HUES64 (cell line): ENCODE measurements around the gene PTPRN2.

Source experiments
- H3K27ac ChIP-seq: 2 replicates; pipeline ENCODE4 v1.7.0; 2013; ENCODE audit warnings: low read depth, low read length, inconsistent platforms
- H3K27me3 ChIP-seq: 2 replicates; pipeline ENCODE4 v1.6.1; 2013; ENCODE audit warnings: mild to moderate bottlenecking, low read length; ENCODE audit not compliant: insufficient read depth
- H3K36me3 ChIP-seq: 2 replicates; pipeline ENCODE4 v1.6.1; 2013; ENCODE audit warnings: mild to moderate bottlenecking, low read length; ENCODE audit not compliant: insufficient read depth
- H3K4me1 ChIP-seq: 2 replicates; pipeline ENCODE4 v1.6.1; 2013; ENCODE audit warnings: mild to moderate bottlenecking, low read length, moderate library complexity; ENCODE audit not compliant: insufficient read depth
- H3K4me3 ChIP-seq: 2 replicates; pipeline ENCODE4 v1.5.1; 2013; ENCODE audit warnings: mild to moderate bottlenecking, low read length, moderate library complexity
- H3K9ac ChIP-seq: 2 replicates; pipeline ENCODE4 v1.6.1; 2013; ENCODE audit warnings: mild to moderate bottlenecking, low read depth, low read length
- H3K9me3 ChIP-seq: 2 replicates; pipeline ENCODE4 v1.6.1; 2013; ENCODE audit warnings: low read depth, low read length; ENCODE audit not compliant: insufficient read depth
- WGBS: fragments of 150-250, 120-280 bp; methylation state at CpG from one replicate; pipeline ENCODE4 v1.1.7; 2013; ENCODE audit warnings: missing lambda C conversion rate; 5-methylcytosine and 5-hydroxymethylcytosine counted together

PTPRN2 gene

DNA sequence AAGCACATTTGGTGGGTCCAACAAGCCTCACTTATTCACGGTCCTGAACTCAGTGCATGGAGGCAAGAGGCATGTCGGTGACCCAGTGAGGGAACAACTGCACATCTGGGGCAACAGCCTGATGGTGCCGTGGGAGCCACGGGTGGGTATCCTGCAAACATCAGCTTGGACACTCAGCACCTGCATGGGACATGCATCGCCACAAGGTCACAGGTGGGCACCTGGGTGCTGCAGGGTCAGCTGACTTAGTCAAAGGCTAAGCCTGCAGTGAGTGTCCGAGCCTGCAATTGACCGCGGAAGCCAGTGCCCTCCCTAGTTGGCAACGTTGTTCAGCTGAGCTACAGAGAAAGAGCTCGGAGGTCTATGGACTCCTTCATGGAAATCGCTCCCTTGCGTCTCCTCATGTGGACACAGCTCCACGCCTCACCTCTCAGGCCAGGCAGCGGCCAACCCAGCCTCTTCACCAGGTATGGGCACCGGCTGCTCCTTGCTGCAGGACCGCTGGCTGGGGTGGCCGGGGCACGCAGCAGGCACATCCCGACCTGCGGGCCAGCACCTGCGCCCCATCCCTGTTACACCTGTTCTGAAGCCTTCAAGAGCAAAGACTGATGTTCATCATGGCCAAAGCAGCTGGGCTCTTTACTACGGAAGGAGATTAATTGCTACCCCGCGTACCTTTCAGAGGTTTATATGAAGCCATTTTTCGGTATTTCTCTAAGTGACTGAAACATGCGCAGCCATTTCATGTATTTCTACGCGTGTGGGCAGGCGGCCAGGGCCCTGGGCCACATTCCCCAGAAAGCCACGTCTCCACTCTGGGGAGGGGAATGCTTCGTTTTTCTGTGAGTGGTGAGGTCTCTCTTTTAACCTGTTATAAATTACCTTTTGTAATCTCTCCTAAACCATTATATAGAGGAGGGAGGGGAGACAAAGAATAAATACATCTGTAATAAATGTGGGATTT is 870.1 kb downstream of the PTPRN2 start:
- H3K9me3 ChIP-seq: peaks cover 92% of the 10 kb centered on the region
- 89% methylated on average over 30 of the region's 31 CpGs for WGBS
- no peaks in the 10 kb centered on the region for H3K27me3 ChIP-seq

DNA sequence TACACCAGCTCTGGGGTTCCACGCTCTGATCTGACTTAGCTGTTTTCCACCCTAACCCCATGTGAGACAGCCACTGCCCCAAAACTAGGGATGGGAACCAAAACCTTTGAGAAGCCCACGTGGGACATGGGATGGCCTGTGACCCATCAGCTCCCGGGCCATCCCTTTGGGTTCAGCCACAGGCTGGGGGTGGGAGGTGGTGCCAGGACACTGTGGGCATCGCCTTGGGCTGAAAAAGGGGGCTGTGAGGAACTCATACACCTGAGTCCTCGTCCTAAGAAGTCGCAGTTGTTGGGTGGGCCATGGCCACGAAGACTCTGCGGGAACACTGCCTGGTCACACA is 871.7 kb downstream of the PTPRN2 start:
- Histone ChIP-seq H3K36me3 (no peaks in the 10 kb centered on the region), H3K27ac (no peak overlapping the region), H3K27me3 (no peaks in the 10 kb centered on the region), H3K9ac (no peak overlapping the region), H3K4me1 (no peaks in the 10 kb centered on the region), H3K9me3 (peaks cover 83% of the 10 kb centered on the region), H3K4me3 (no peak overlapping the region)
- WGBS: 65% methylated on average over 8 of the region's 8 CpGs

More for the DNA sequence above, 870.1 kb downstream of the PTPRN2 start:
- H3K36me3 ChIP-seq: no peaks in the 10 kb centered on the region
- H3K27ac ChIP-seq: no peak overlapping the region
- H3K4me1 ChIP-seq: no peaks in the 10 kb centered on the region
- no peak overlapping the region for H3K9ac ChIP-seq
- H3K4me3 ChIP-seq: no peak overlapping the region

DNA sequence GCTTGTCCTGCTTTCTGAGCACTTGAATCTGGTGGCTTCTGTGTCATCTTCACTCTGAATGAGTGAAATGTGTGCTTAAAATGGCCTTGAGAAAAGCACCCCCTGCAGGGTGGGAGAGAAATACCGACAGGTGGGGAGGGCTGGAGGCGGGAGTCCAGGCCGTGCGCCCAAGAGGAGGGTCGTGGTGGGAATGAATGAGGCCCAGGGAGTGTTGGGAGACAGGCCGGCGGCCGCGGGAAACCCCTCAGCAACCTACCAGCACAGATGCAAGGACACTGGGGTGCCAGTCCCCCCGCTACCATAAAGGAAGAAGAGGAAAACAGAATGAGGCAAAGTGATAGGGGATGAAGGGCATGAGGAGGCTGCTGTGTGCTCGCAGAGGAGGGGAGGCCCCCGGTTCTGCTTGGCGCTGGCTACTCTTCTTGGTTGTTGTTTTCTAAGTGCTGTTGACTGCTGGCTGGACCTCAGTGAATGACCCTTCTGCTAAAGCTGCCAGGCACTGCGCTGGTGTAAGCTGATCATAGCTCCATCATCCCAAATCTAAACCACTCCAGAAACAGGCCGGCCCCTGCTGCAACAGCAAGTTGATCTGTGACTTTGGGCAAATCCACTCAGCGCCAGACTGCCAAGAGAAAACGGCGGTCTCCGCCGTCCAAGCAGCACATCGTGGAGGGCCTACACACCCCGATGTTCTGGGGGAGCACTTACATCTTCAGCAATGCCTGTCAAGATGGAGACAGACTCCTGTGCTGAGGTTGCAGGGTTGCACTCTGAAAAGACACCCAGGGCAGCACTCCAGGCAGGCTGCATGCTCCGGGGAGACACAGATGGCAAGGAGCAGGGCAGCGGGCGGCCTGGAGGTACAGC is 872.3 kb downstream of the PTPRN2 start:
- Histone ChIP-seq H3K27me3 (no peaks in the 10 kb centered on the region), H3K4me1 (no peaks in the 10 kb centered on the region), H3K9me3 (peaks cover 80% of the 10 kb centered on the region), H3K4me3 (no peak overlapping the region), H3K9ac (no peak overlapping the region), H3K36me3 (no peaks in the 10 kb centered on the region), H3K27ac (no peak overlapping the region)
- WGBS: 83% methylated on average over 25 of the region's 25 CpGs

DNA sequence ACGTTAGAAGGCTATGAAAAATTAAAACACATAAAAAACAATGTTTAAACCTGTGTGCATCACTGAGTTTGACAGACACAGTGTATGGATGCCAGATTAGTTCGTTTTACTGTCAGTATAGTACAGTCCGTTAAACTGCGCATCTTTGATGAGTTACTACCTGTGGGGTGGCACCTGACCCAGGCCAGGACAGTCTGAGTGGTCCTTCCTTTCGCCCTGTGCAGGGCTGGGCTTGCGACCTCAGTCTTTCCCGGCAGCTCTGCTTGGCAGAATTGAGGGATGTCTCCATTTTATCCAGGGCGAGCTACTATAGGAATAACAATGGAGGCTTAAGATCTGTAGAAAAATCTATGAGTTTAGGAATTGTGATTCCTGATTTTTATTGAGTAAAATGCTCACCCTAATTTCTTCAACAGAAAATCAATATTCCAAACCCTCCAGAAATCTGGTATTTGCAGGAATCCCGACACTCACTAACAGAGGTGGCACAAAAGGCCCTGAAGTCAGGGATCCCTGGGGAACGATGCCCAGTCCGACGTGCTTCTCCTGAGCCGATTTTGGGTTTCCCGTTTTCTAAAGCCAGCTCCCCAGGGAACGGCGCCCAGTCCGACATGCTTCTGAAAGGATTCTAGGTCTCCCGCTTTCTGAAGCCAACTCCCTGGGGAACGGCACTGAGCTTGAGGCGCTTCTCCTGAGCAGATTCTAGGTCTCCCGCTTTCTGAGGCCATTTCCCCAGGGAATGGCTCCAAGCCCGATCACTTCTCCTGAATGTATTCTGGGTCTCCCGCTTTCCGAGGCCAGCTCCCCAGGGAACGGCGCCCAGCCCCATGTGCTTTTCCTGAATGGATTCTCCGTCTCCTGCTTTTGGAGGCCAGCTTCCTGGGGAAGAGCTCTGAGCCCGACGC is 873.2 kb downstream of the PTPRN2 start:
- Histone ChIP-seq H3K9me3 (peaks cover 79% of the 10 kb centered on the region), H3K27ac (no peak overlapping the region)
- 88% methylated on average over 29 of the region's 29 CpGs for WGBS

DNA sequence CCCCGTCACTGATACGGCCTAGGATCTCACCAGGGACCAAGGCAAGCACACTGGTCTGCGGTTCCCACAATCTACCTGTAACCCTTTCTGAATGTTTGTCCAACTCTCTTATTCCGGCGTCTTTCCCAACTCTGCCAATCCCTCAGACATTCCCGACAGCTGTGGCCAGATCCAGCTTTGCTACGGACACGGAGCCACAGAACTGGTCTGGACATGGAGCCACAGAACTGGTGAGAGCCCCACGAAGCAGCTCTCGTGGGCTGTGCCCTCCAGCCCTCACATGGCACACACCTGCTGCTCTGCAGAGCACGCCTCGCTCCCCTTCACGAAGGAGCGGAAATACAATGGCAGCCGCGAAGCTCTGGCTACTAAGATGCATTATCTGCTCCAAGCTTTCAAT is 874.0 kb downstream of the PTPRN2 start:
- 84% methylated on average over 16 of the region's 16 CpGs for WGBS
- Histone ChIP-seq H3K27me3 (no peaks in the 10 kb centered on the region), H3K4me3 (no peak overlapping the region), H3K9me3 (peaks cover 80% of the 10 kb centered on the region), H3K27ac (no peak overlapping the region), H3K36me3 (no peaks in the 10 kb centered on the region), H3K4me1 (no peaks in the 10 kb centered on the region), H3K9ac (no peak overlapping the region)

More for the DNA sequence above, 873.2 kb downstream of the PTPRN2 start:
- Histone ChIP-seq H3K9ac (no peak overlapping the region), H3K4me3 (no peak overlapping the region), H3K4me1 (no peaks in the 10 kb centered on the region), H3K36me3 (no peaks in the 10 kb centered on the region), H3K27me3 (no peaks in the 10 kb centered on the region)

DNA sequence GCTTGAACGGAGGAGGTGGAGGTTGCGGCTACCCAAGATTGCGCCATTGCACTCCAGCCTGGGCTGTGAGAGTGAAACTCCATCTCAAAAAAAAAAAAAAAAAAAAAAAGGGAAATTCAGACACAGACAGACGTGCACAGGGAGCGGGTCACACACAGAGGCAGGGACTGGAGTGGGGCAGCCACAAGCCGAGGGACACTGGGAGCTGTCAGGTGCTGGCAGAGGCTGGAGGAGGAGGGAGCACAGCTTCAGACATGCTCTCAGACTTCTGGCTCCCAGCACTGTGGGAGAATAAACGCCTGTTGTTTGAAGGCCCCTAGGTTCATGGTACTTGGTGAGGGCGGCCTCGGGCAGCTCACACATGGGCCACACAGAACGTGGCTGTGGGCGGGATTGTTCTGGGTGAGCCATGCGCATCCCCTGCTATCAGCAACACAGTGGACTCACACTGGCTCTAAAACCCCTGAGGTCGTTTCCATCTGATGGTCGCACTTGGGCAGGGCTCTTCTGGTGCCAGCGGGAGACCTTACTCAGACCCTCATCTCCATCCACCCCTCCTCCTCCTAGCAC is 874.9 kb downstream of the PTPRN2 start:
- 91% methylated on average over 15 of the region's 15 CpGs for WGBS
- no peaks in the 10 kb centered on the region for H3K27me3 ChIP-seq

DNA sequence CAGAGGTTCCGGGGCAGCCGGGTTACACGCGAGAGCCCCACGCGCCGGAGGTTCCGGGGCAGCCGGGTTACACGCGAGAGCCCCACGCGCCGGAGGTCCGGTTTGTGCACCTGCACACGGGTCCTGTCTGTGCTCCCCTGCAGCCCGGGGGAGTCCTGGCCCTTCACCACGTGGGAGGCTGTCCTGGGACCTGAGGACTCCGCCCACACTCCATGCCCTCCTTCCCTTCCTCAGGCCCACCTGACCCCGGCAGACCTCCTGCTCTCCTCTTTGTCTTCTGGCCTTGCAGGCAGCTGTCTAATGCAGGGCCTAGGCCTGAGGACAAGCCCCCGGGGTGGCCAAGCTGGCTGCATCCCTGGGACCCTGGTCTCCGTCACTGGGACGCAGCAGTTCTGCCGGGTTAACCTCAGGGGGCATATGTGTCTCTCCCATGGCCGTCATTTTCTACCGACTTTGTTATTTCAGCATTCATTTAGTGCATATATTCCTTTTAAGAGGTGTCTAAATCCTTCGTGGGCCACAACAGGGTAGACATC is 876.2 kb downstream of the PTPRN2 start:
- Histone ChIP-seq H3K4me1 (no peaks in the 10 kb centered on the region), H3K36me3 (no peaks in the 10 kb centered on the region), H3K9ac (no peak overlapping the region), H3K27ac (no peak overlapping the region), H3K9me3 (peaks cover 82% of the 10 kb centered on the region), H3K27me3 (no peaks in the 10 kb centered on the region), H3K4me3 (no peak overlapping the region)
- 86% methylated on average over 22 of the region's 27 CpGs for WGBS

More for the DNA sequence above, 874.9 kb downstream of the PTPRN2 start:
- Histone ChIP-seq H3K9ac (no peak overlapping the region), H3K4me3 (no peak overlapping the region), H3K9me3 (peaks cover 80% of the 10 kb centered on the region), H3K27ac (no peak overlapping the region), H3K36me3 (no peaks in the 10 kb centered on the region), H3K4me1 (no peaks in the 10 kb centered on the region)

DNA sequence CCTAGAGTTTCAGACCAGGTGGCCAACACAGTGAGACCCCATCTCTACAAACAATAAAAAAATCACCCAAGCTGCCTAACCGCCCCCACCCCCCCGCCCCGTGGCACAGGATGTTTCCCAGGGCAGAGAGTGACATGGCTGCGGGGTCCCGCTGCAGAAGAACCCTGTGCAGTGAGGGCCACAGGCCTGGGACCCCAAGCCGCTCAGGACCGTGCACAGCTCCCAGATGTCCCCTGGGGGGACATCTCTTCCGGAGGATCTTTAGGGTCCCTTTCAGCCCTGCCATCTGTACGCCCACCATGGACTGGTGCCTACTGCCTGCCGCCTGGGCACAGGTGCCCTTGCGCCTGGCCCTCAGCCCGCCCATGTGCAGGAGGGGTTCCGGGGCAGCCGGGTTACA is 877.2 kb downstream of the PTPRN2 start:
- H3K27ac ChIP-seq: no peak overlapping the region
- no peaks in the 10 kb centered on the region for H3K4me1 ChIP-seq
- H3K4me3 ChIP-seq: no peak overlapping the region
- H3K9me3 ChIP-seq: peaks cover 83% of the 10 kb centered on the region
- no peaks in the 10 kb centered on the region for H3K36me3 ChIP-seq
- H3K27me3 ChIP-seq: no peaks in the 10 kb centered on the region
- WGBS: 91% methylated on average over 12 of the region's 14 CpGs
- H3K9ac ChIP-seq: no peak overlapping the region

DNA sequence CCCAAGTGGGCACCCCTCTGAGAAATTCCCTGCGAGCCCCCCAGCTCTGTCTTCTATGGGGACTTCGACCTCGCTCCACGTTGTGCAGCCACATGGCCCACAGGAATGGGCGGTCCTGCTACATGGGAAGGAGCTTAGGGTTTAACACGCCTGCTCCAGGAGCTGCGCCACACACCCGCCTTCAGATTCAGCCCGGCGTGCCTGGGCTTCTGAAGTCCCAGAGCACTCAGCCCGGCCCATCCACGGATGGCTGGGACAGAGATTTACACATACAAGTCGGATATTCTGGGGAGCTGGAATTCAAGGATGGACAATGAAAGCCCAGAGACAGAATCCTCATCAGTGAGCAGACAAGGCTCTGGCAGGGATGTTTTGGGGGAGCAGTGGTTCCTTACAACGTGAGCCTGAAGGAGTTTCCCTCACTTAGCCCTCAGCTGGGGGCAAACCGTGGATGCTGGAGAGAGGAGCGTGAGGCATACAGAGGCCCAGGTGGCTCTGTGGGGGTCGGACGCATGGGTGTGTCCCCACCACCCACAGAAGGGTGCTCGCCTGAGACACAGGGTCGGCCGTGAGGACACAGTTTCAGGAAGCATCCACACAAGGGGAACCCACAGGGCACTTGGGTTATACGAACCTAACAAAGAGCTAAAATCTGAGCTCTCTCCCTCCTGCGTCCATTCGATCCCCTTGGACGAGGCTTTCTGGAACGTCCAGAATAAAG is 877.9 kb downstream of the PTPRN2 start:
- Histone ChIP-seq H3K27ac (no peak overlapping the region), H3K36me3 (no peaks in the 10 kb centered on the region), H3K4me1 (no peaks in the 10 kb centered on the region), H3K9ac (no peak overlapping the region), H3K9me3 (peaks cover 82% of the 10 kb centered on the region), H3K4me3 (no peak overlapping the region), H3K27me3 (no peaks in the 10 kb centered on the region)
- WGBS: 83% methylated on average over 26 of the region's 26 CpGs

DNA sequence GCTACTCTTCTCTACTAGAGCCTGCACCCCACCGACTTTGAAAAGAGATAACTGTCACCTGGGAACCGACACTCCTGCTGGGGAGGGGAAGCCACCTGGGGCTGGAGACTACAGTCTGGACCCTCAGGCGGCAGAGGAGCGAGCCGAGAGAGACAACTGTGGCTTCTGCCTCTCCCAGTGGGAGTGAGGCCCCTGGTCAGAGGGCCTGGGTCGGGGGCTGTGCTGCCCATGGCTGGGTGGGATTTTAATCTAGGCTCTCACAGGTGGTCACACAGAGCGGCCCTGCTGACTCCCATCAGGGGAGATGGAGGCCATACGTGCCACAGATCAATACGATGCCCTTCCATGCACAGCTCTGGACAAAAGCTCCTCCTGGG is 878.7 kb downstream of the PTPRN2 start:
- no peak overlapping the region for H3K27ac ChIP-seq
- no peaks in the 10 kb centered on the region for H3K36me3 ChIP-seq
- no peaks in the 10 kb centered on the region for H3K27me3 ChIP-seq
- 82% methylated on average over 9 of the region's 9 CpGs for WGBS
- no peak overlapping the region for H3K9ac ChIP-seq
- H3K9me3 ChIP-seq: peaks cover 82% of the 10 kb centered on the region
- no peak overlapping the region for H3K4me3 ChIP-seq
- H3K4me1 ChIP-seq: no peaks in the 10 kb centered on the region
